Osteoblast (primary cell): ENCODE data around the gene HAO2. TPM values are rescaled to one million over a fixed set of nuclear protein-coding genes. Genes with fewer than 3 reads are reported as not detected.

Experiments
- DNase-seq: peaks from one replicate; pipeline ENCODE4 v3.0.0; 2011; ENCODE audit warnings: low spot score, mixed read lengths; ENCODE audit not compliant: insufficient read length; ENCODE audit errors: missing footprints
- H2AFZ ChIP-seq: 2 replicates; pipeline ENCODE4 v1.6.0; 2011; ENCODE audit warnings: mild to moderate bottlenecking, low read length
- H3K27ac ChIP-seq: 2 replicates; pipeline ENCODE4 v1.5.1; 2011; ENCODE audit warnings: mild to moderate bottlenecking, low read depth, low read length, moderate library complexity
- H3K27me3 ChIP-seq: 2 replicates; pipeline ENCODE4 v1.6.0; 2012; ENCODE audit warnings: mild to moderate bottlenecking, control low read depth, inconsistent platforms, low read length, moderate library complexity; ENCODE audit not compliant: insufficient read depth
- H3K36me3 ChIP-seq: 2 replicates; pipeline ENCODE4 v1.5.1; 2011; ENCODE audit warnings: mild to moderate bottlenecking, low read length, control low read depth, moderate library complexity; ENCODE audit not compliant: insufficient read depth
- H3K4me1 ChIP-seq: 2 replicates; pipeline ENCODE4 v1.5.1; 2011; ENCODE audit warnings: mild to moderate bottlenecking, low read length, control low read depth, moderate library complexity; ENCODE audit not compliant: insufficient read depth
- H3K4me2 ChIP-seq: 2 replicates; pipeline ENCODE4 v1.6.0; 2011; ENCODE audit warnings: mild to moderate bottlenecking, low read length; ENCODE audit not compliant: insufficient read depth
- H3K4me3 ChIP-seq: fragments of 200-600 bp; sonication (generic); 3 replicates; pipeline ENCODE4 v1.5.1; 2012; ENCODE audit warnings: mild to moderate bottlenecking, low read length, inconsistent platforms; ENCODE audit not compliant: insufficient read depth
- H3K79me2 ChIP-seq: 2 replicates; pipeline ENCODE4 v1.6.0; 2012; ENCODE audit warnings: mild to moderate bottlenecking, low read length, control low read depth, inconsistent platforms; ENCODE audit not compliant: insufficient read depth
- H3K9me3 ChIP-seq: 2 replicates; pipeline ENCODE4 v1.5.1; 2011; ENCODE audit warnings: low read depth, low read length, control low read depth
- H4K20me1 ChIP-seq: 2 replicates; pipeline ENCODE4 v1.6.0; 2012; ENCODE audit warnings: mild to moderate bottlenecking, low read length, control low read depth; ENCODE audit not compliant: insufficient read depth
- total RNA-seq: library from RNA; depleted of rRNA; stranded (reverse); fragments of >200 nt; gene quantifications from 2 replicates; pipeline ENCODE4 v1.2.3, GENCODE V29; 2012
- TF ChIP-seq, protein P1 (sequence below): IDR thresholded peaks from 2 replicates; pipeline ENCODE4 v1.5.1; 2011; ENCODE audit warnings: mild to moderate bottlenecking, low read depth, low read length, moderate library complexity; ENCODE audit errors: extremely low read depth

The HAO2 gene
- total RNA-seq, 1 donor: not detected

DNA sequence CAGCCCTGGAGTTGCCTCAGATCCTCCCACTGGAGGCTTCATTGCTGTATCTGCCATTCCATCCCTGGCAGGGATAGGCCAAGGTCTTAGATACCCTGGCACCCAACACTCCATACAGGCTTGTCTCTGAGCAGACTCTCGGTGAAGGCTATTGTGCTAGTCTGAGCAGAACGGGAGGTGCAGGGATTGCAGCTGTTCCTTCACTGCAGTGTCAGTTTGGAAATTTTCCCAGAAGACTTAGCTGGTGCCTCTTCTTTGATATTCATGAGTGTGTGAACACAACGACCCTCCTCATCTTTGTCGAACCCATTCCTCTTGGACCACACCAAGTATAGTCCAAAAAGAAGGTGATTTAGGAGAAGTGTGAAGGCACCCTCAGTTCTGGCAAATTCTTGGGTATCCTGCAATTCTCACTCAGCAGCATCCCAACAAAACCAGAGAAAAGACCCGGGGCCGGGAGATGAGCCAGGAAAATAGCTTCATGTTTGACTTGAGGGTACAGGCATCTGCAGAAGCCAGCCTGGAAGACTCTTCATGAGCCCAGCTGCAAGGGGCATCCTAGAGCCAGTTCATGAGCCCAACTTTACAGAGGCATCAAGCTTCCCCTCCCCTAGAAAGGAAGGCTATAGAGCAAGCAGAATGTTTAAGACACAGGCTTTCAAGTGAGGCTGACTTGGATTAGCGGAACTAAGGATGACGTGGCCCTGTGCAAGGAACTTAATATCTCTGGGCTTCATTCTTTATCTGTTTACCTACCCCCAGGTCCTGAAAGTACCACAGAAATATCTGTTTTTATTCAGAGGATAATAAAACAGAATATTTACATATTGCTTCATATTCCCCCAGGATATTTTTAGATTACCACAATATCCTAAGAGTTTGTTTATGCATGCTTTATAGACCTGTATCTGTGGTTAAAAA is 38.8 kb upstream of the HAO2 start:
- Histone ChIP-seq H3K36me3 (no peaks in the 10 kb centered on the region), H3K9me3 (no peaks in the 10 kb centered on the region), H3K27ac (no peak overlapping the region), H3K79me2 (no peaks in the 10 kb centered on the region), H4K20me1 (no peaks in the 10 kb centered on the region), H3K4me1 (no peaks in the 10 kb centered on the region), H3K27me3 (no peaks in the 10 kb centered on the region), H3K4me2 (no peak overlapping the region), H3K4me3 (no peak overlapping the region), H2AFZ (no peak overlapping the region)
- TF ChIP-seq, protein P1, sequence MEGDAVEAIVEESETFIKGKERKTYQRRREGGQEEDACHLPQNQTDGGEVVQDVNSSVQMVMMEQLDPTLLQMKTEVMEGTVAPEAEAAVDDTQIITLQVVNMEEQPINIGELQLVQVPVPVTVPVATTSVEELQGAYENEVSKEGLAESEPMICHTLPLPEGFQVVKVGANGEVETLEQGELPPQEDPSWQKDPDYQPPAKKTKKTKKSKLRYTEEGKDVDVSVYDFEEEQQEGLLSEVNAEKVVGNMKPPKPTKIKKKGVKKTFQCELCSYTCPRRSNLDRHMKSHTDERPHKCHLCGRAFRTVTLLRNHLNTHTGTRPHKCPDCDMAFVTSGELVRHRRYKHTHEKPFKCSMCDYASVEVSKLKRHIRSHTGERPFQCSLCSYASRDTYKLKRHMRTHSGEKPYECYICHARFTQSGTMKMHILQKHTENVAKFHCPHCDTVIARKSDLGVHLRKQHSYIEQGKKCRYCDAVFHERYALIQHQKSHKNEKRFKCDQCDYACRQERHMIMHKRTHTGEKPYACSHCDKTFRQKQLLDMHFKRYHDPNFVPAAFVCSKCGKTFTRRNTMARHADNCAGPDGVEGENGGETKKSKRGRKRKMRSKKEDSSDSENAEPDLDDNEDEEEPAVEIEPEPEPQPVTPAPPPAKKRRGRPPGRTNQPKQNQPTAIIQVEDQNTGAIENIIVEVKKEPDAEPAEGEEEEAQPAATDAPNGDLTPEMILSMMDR: no peak
- peak; percentile 57 for DNase-seq

DNA sequence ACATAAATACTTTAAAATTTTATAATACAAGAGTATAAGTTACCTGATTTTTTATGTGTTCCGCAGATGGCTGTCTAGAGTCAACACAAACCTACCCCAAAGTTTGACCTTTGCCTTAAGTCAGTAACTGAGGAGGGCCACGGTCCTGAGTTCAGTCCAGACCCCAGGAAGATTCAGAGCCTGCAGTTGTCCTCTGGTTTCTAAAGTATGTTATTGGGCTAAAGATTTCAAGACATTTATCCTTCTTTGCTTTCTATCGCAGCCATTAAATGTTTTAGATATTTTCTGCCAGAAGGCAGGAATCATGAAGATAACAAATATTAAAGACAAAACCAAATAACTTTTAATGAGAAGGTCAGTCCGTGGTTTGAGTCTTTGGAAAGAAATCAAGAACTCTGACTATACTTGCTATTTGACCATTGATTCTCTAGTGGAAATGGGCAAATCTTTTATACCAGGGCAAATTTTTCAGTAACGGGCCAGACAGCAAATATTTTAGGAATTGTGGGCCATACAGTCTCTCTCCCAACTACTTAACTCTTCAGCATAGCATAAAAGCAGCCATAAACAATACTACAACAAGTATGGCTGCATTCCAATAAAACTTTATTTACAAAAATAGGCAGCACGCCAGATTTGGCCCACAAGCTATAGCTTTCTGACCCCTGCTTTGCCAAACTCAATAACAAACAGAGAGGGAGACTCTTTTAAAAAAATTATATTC is 38.0 kb upstream of the HAO2 start:
- Histone ChIP-seq H3K36me3 (no peaks in the 10 kb centered on the region), H3K79me2 (no peaks in the 10 kb centered on the region), H2AFZ (no peak overlapping the region), H3K27me3 (no peaks in the 10 kb centered on the region), H3K4me3 (no peak overlapping the region), H3K27ac (no peak overlapping the region), H3K9me3 (no peaks in the 10 kb centered on the region), H3K4me2 (no peak overlapping the region), H3K4me1 (no peaks in the 10 kb centered on the region), H4K20me1 (no peaks in the 10 kb centered on the region)
- peak; percentile 72 for DNase-seq
- TF ChIP-seq, protein P1: no peak

GRCh38 chr1:119331190-119331515 is 37.4 kb upstream of the HAO2 start:
- Histone ChIP-seq H3K27ac (no peak overlapping the region), H4K20me1 (no peaks in the 10 kb centered on the region), H3K4me3 (no peak overlapping the region), H3K4me1 (no peaks in the 10 kb centered on the region), H2AFZ (no peak overlapping the region), H3K4me2 (no peak overlapping the region), H3K79me2 (no peaks in the 10 kb centered on the region), H3K36me3 (no peaks in the 10 kb centered on the region), H3K9me3 (no peaks in the 10 kb centered on the region), H3K27me3 (no peaks in the 10 kb centered on the region)
- no peak for DNase-seq
- TF ChIP-seq, protein P1: no peak

- H3K4me1 ChIP-seq: no peaks in the 10 kb centered on the region
- TF ChIP-seq, protein P1: no peak
- H3K27ac ChIP-seq: no peak overlapping the region
- H3K4me3 ChIP-seq: no peak overlapping the region
- H3K79me2 ChIP-seq: no peaks in the 10 kb centered on the region
- H3K4me2 ChIP-seq: no peak overlapping the region
- no peaks in the 10 kb centered on the region for H3K9me3 ChIP-seq
- DNase-seq: no peak
- H2AFZ ChIP-seq: no peak overlapping the region
- no peaks in the 10 kb centered on the region for H3K36me3 ChIP-seq
- H3K27me3 ChIP-seq: peaks cover 3% of the 10 kb centered on the region
- H4K20me1 ChIP-seq: no peaks in the 10 kb centered on the region
Measured at GRCh38 chr1:119331915-119332314, 36.7 kb upstream of the HAO2 start.
